OCI-LY3 (cell line): ENCODE data around the gene CEACAM1.

Source experiments
- EZH2phosphoT487 ChIP-seq: fragments of 200-600 bp; shearing (Covaris generic); IDR thresholded peaks from 2 replicates; pipeline ENCODE4 v1.6.1; 2018; ENCODE audit warnings: antibody characterized with exemption, mixed run types, low read depth
- TF ChIP-seq, protein P1 (sequence below): fragments of 200-600, 300-600 bp; sonication (generic); IDR thresholded peaks from 2 replicates; pipeline ENCODE4 v1.5.1; 2014; ENCODE audit warnings: antibody characterized with exemption, low read length, low read depth

DNA sequence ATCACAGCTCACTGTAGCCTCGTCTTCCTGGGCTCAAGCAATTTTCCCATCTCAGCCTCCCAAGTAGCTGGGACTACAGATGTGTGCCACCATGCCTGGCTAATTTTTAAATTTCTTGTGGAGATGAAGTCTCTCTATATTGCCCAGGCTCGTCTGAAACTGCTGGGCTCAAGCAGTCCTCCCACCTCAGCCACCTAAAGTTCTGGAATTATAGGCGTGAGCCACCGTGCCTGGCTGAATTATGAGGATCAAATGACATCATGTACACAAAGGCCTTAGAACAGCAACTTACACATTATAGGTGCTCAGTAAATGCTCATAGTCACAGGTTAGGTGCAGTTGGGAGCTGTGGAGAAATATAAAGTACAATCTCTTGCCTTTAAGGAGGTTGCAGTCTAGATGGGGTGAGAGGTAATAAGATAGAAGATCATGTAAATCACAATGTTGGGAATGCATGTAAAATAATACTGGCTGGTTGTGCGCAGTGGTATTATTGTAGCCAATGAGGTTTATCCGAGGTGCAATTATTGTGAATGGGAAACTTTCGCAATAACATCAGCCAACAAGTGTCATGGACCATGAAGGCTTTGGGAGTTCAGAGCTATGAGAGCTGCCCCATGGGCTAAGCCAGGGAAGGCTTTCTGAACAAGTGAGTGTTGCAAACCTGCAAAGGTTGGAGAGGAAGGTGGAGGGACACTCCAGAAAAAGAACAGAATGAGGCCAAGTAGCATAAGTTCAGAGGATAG, 55.7 kb downstream of the CEACAM1 start:
- TF ChIP-seq, protein P1, sequence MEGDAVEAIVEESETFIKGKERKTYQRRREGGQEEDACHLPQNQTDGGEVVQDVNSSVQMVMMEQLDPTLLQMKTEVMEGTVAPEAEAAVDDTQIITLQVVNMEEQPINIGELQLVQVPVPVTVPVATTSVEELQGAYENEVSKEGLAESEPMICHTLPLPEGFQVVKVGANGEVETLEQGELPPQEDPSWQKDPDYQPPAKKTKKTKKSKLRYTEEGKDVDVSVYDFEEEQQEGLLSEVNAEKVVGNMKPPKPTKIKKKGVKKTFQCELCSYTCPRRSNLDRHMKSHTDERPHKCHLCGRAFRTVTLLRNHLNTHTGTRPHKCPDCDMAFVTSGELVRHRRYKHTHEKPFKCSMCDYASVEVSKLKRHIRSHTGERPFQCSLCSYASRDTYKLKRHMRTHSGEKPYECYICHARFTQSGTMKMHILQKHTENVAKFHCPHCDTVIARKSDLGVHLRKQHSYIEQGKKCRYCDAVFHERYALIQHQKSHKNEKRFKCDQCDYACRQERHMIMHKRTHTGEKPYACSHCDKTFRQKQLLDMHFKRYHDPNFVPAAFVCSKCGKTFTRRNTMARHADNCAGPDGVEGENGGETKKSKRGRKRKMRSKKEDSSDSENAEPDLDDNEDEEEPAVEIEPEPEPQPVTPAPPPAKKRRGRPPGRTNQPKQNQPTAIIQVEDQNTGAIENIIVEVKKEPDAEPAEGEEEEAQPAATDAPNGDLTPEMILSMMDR, result no peak
- TF ChIP-seq EZH2phosphoT487, result no peak
